ENCODE measurements around the gene CXCL10.

DNA sequence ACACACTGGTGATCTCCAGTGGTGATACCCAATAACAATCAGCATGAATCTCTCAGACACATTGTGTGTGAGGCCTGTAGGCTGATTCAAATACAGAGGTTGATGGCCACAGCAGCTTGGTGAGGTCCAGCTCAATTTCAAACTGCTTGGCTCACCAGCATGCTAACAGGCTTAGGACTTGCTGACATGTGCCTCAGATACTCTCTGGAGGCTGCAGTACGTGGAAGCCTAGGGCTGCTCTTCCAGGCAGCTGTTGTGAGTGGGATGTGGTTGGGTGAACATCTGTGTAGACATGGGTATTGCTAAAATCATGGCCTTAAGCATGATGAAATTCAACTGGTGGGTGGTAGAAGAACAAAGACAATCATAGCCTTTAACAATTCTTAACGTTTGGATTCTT, 20.3 kb downstream of the CXCL10 start:
- TF ChIP-seq, protein P1, sequence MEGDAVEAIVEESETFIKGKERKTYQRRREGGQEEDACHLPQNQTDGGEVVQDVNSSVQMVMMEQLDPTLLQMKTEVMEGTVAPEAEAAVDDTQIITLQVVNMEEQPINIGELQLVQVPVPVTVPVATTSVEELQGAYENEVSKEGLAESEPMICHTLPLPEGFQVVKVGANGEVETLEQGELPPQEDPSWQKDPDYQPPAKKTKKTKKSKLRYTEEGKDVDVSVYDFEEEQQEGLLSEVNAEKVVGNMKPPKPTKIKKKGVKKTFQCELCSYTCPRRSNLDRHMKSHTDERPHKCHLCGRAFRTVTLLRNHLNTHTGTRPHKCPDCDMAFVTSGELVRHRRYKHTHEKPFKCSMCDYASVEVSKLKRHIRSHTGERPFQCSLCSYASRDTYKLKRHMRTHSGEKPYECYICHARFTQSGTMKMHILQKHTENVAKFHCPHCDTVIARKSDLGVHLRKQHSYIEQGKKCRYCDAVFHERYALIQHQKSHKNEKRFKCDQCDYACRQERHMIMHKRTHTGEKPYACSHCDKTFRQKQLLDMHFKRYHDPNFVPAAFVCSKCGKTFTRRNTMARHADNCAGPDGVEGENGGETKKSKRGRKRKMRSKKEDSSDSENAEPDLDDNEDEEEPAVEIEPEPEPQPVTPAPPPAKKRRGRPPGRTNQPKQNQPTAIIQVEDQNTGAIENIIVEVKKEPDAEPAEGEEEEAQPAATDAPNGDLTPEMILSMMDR (IDR thresholded peaks at IDR 0.05), result no peak
- TF ChIP-seq POLR2A (IDR thresholded peaks at IDR 0.05), result no peak

Data from uterus (tissue), 2 donors.